ENCODE results near the gene SLC25A29.
"Not testable (repeated sequence)": the region's sequence is repeated elsewhere in the genome, so short reads cannot be mapped to it uniquely, and the experiment has no call there.

Gene SLC25A29

DNA sequence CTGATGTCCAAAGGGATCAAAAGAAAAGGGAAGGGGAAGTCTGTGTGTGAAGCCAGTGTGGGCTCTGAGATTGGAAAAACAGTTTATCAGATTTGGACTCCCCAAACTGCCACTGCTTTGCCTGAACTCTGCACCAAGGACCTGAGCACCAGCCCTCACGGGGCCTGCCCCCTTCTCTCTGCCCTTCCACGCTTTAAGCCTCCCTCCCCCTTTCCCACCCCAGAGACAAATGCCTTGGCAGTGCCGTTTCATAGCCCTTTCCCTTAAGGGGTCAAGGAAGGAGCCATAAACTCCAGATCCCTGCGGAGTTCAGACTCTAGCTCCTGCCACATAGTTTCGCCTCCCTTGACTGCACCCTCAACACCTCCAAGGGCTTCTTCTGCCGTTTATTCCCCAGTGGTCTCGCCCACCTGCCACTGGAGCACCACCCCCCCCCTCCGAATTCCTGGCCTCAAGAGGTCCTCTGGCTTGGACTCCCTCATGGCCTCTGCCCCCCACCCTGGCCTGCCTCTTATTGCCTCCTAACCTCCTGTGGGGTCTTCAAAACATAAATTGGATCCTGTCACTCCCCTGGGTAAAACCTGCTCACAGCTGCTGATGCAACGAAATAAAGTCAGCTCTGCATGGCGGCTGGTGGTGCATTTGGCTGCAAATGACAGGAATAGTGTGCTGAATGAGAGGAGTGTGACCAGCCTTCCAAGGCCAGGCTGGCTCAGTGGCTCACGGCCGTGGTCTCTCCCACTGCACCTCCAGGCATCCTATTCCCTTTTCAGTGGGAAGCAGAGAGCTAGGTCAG is 18.8 kb downstream of the SLC25A29 start:
- FAIRE-seq (no peak), DNase-seq (ENCODE audit: insufficient read length, low spot score) (no peak)
- TF ChIP-seq POLR2A (IDR thresholded peaks at IDR 0.05; ENCODE audit: low read depth, low read length): no peak

DNA sequence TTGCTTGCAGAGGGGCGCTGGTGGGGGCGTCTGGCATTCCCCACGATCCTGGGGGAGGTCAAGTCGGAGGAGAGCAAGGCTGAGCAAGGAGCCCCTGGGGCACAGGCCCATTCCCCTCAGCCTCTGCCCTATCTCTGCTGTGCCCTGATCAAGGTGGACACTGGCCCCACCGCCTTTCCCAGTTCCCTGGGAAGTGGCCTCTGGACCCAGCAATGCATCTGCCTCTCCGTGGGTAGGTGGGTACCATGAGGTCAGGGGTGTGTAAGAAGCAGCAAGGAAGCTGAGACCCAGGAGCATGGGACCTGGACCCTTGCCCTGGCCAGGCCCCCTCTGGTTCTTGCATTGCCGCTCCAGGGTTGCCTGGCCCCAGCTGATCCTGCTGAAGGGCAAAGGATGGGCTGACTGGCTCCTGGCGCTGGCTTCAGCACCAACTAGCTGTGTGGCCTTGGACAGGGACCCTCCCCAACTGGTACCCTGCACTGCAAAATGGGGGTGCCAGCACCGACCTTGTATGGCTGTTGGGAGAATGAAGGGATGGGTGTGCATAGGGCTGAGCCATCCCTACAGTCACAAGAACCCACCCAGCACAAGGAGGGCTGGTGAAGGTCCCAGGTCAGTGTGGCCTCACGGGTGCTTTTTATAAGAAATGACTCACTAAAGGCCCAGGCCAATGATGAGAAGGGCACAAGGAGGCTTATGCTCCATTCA is 19.6 kb downstream of the SLC25A29 start:
- FAIRE-seq: no peak
- no peak for DNase-seq (ENCODE audit: insufficient read length, low spot score)
- no peak for TF ChIP-seq POLR2A (IDR thresholded peaks at IDR 0.05; ENCODE audit: low read depth, low read length)

DNA sequence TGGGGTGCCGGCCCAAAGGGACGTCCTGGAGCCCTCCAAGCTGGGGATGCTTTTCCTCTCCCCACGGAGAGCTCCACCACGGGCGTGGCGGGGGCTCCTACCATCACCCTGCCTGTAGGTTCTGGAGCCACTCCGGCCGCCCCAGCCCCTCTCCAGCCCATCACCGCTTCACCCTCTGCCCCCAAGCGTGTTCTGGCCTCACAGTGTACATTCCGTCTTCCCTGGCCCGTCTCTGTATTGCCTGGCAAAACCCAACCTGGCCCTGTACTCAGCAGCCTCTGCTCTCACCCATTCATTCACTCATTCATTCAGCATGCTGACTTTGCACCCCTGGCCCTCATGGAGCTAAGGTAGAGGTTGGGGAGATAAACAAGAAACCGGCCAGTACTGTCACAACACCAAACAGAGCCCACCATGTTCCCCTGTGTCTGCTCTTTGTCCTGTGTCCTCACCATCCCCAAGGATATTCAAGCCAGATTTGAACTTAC is 20.3 kb downstream of the SLC25A29 start:
- no peak for TF ChIP-seq POLR2A (IDR thresholded peaks at IDR 0.05; ENCODE audit: low read depth, low read length)
- no peak for FAIRE-seq
- no peak for DNase-seq (ENCODE audit: insufficient read length, low spot score)

DNA sequence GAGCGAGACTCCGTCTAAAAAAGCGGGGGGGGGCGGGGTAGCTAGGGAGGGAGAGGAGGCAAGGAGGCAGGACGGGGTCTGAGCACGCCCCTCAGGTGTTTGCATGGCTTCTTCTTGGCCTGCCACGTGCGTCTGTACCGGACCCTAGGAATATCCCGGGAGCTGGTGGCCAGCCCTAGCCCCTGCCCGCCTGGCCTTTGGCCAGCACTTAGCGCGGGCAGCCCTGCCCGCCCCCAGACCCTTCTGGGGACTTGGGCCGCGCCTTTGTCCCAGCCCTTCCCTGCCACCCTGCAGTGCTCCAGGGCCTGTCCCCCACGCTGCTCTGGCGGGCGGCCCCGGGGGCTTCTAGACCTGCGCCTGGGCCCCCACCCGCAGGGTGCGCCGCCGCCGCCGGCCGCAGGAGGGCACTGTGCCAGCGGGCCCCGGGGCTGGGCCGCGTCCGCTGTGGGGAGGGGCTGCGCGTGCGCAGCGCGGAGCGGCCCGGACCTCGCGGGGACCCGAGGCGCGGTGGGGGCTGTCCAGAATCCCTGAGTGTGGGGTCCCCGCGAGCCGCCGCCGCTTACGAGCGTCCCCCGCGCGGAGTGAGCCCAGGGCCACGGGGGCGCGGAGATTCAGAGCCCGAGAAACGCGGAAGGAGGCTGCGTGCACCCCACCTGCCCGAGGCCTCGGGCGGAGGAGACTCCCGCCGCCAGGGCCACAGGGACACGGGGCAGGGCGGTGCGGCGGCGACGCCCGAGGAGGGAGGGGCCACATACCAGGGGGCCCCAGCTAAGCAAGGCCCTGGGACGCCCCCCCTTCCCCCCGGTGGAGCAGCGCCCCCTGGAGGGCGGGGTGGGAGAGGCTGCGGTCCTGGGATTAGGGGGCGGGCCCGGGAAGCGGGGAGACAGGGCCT is 21.0 kb downstream of the SLC25A29 start:
- TF ChIP-seq POLR2A (IDR thresholded peaks at IDR 0.05; ENCODE audit: low read depth, low read length): peak; percentile 15; the same call in 1 of the 2 replicates
- DNase-seq (ENCODE audit: insufficient read length, low spot score): peak; percentile 88
- no peak for FAIRE-seq

DNA sequence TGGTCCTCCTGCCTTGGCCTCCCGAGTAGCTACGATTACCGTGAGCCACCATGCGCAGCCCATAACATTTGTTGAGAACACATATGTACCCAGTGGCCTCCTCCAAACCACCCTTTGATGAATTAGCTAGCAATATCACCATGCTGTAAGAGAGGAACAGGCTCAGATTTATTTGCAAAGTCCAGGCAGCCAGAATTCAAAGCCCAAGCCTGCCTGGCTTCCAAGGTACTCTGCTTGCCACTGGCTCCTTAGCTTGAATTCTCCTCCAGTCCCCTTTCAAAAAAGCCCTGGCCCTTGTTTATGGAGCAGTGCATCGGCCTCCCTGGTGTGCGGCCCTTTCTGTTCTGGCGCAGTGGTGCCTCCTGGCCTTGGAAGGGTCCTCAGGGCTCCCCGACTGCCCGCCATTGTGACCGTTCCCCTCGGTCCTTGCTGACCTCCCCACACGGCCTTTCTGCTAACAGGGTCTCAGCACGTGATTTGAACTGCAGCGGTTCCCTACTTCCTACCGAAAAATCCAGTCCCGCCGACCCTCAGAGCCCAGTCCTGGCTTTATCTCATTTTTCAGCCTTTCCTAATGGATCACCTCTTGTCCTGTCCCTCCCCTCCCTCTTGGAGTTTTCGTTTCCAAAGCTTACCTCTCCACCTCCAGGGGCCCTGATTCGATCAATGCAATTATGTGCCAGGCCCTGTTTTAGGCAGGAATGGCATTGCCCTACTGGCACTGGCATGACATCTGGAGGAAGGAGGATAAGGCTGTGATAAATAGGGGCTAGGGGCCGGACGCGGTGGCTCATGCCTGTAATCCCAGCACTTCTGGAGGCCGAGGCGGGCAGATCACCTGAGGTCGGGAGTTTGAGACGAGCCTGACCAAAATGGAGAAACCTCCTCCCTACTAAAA is 22.0 kb downstream of the SLC25A29 start:
- DNase-seq (ENCODE audit: insufficient read length, low spot score): no peak
- TF ChIP-seq POLR2A (IDR thresholded peaks at IDR 0.05; ENCODE audit: low read depth, low read length): no peak
- no peak for FAIRE-seq

DNA sequence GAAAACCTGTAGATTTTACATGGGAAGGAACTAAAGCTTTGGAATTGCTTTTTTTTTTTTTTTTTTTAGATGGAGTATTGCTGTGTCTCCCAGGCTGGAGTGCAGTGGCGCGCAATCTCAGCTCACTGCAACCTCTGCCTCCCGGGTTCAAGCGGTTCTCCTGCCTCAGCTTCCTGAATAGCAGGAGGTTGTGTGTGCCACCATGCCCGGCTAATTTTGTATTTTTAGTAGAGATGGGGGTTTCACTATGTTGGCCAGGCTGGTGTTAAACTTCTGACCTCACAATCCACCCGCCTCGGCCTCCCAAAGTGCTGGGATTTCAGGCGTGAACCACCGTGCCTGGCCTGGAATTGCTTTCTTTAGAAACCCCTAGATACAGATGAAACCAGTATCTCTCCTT is 22.8 kb downstream of the SLC25A29 start:
- FAIRE-seq: not testable (repeated sequence)

DNA sequence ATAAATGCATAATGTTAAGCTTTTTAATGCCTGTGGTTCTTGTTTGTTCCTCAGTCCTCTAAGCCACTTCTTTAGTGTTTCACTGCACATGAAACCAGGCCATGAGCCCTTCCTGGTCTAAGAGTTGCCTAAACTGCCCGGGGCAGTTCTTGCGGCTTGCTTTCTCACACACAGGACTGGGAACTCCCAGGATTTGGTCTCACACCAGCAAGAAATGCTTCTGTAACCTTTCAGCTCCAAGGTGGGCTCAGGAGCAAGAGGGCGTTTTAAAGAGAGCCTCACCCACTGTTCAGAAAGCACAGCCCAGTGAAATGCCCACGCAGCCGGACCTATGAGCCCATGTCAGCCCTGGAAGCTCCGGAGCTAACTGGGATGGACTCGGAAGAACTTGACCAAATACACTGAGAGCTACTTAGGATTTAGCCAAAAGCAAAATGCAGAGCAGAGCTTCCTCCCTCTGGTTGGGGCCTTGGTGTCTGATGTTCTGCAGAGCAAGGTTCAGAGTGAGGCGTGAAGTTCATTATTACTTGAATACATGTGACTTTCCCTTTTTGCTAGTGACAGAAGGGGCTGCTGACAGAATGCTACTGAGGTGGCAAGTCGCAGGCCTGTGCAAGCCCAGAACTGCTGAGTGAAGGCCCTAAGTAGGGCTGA is 23.4 kb downstream of the SLC25A29 start:
- DNase-seq (ENCODE audit: insufficient read length, low spot score) (no peak), FAIRE-seq (no peak)
- TF ChIP-seq POLR2A (IDR thresholded peaks at IDR 0.05; ENCODE audit: low read depth, low read length): no peak

More for the DNA sequence above, 22.8 kb downstream of the SLC25A29 start:
- DNase-seq (ENCODE audit: insufficient read length, low spot score): not testable (repeated sequence)

DNA sequence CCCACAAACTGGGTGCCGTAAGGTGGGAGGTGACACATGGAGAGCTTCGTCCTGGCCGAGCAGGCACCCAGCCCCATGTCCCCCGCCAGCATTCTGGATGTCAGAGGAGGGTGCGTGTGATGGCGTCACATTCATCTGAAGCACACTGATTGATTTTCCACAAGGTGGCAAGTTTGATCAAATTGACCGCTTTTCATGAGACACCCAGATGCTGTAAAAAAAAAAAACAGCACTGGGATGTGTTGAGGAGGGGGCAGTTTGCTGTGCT is 24.2 kb downstream of the SLC25A29 start:
- FAIRE-seq (no peak), DNase-seq (ENCODE audit: insufficient read length, low spot score) (no peak)
- no peak for TF ChIP-seq POLR2A (IDR thresholded peaks at IDR 0.05; ENCODE audit: low read depth, low read length)

DNA sequence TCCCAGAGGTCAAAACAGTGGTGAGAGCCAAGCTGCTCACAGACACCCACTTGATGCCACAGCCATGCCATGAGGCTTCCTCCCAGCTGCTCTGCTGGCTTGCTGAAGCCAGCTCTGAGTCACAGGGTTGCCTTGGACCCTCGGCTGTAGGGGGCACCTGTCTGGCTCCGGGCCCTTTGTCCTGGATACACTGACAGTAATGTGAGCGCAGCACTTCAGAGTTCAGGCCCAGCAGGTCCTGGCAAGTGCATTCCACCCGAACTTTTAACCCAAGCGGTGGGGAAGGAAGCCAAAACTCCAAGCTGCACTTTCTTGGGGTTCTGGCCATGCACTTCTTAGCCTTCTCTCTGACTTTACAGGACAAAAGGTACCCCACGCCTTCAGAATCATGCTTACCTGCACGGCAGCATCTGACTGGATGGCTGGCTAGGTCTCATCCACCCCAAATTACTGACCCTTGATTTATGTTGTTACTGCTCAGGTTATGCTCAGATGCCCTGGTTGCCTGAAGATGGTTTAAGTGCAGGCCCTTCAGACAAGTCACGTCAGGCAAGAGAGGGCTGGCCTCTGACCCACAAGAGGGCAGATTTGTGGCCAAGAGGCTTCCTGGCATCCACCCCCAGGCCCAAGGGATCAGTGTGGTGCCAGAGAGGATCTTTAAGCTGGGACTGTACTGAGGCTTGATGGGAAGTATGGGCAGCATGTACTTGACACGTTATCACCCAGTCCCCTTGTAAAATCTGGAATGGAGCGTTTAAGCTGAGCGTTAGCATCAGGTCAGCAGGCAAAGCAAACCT is 24.8 kb downstream of the SLC25A29 start:
- FAIRE-seq (no peak), DNase-seq (ENCODE audit: insufficient read length, low spot score) (no peak)
- TF ChIP-seq POLR2A (IDR thresholded peaks at IDR 0.05; ENCODE audit: low read depth, low read length): no peak

DNA sequence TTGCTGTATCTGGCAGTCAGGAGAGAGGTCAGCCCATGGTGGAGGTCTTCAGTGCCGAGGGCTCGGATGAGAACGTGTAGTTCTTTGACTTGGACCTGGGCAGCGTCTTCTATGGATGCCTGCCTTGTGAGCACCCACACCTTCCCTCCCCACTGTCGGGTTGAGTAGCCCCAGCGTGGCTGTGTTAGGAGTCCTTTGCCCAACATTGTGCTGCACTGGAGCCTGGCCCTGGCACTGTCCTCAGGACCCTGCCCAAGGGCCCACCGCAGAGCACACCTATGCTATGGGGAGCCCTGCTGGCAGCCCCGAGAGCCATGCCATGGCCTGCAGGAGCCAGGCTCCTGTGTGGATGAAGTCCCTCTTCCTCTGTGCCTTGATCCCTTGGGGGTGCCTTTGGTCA is 26.7 kb downstream of the SLC25A29 start:
- TF ChIP-seq POLR2A (IDR thresholded peaks at IDR 0.05; ENCODE audit: low read depth, low read length): no peak
- DNase-seq (ENCODE audit: insufficient read length, low spot score): no peak
- no peak for FAIRE-seq

DNA sequence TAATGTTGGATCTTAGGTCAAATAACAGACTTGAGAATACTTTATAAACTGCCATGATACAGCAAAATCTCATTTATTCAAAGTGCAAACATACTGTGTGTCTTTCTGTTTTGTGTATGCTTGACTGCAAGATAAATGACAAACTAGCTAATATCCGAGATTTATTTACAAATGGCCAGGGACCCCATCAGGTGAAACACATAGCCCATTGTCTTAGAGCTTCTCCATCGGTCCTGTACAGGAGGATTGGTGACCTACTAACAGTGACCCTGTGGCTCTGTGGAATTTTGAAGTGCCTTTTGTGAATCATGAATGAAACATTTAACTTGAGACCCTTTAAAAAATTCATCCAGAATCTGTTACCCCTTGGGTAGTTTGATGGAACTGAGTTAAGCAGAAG is 27.1 kb downstream of the SLC25A29 start:
- no peak for TF ChIP-seq POLR2A (IDR thresholded peaks at IDR 0.05; ENCODE audit: low read depth, low read length)
- no peak for DNase-seq (ENCODE audit: insufficient read length, low spot score)
- no peak for FAIRE-seq

DNA sequence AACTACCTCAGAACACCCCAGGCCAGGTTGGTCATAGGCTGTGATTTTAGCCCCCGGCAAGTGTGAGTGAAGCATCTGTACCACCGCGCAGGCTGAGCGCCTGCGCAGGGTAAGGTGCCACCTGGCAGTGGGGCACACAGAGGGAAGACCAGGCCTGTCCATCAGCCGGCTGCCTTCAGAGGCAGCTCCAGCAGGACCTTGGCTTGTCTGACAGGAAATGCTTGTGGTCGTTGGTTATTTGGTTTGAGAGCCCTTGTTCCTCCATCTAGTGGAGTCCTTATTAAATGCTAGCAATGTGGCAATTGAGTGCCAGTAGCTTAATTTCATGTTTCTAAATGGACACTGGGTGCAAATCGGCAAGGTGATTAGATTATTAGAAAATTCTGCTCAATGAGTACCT is 27.5 kb downstream of the SLC25A29 start:
- FAIRE-seq (peak; percentile 89), DNase-seq (ENCODE audit: insufficient read length, low spot score) (no peak)
- TF ChIP-seq POLR2A (IDR thresholded peaks at IDR 0.05; ENCODE audit: low read depth, low read length): no peak

All from H54 (cell line).